ENCODE measurements around the gene SLC39A10.
"Not testable (repeated sequence)": the region's sequence is repeated elsewhere in the genome, so short reads cannot be mapped to it uniquely, and the experiment has no call there.

Gene SLC39A10

DNA sequence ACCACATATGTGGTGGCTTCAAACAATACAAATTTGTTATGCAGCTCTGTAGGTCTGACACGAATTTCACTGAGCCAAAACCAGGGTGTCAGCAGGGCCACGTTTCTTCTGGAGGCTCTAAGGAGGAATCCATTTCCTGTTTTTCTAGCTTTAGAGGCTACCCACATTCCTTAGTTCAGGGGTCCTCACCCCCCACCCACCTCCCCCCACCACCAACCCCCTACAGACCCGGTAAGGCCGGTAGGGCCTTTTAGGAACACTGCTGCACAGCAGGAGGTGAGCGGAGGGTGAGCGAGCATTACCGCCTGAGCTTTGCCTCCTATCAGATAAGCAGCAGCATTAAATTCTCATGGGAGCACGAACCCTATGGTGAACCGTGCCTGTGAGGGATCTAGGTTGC is 10.6 kb upstream of the SLC39A10 start:
- DNase-seq (ENCODE audit: low read depth), result no peak

DNA sequence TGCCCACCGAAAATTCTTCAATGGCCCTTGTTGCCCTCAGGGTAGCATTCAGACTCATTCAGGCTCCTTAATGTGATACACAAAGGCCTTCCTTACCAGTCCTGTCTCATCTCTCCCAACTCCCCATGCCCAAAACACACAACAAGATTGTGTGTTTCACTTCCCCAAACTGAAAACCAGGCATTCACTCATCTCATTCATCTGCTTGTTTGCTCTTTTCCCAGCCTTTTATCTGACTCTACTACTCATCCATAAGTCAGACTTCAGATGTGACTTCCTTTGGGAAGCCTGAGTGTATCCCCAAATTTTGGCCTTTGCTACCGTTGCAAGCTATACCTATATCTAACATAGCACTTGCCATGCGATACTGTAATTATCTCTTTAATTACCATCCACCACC is 9.7 kb upstream of the SLC39A10 start:
- no peak for DNase-seq (ENCODE audit: low read depth)

DNA sequence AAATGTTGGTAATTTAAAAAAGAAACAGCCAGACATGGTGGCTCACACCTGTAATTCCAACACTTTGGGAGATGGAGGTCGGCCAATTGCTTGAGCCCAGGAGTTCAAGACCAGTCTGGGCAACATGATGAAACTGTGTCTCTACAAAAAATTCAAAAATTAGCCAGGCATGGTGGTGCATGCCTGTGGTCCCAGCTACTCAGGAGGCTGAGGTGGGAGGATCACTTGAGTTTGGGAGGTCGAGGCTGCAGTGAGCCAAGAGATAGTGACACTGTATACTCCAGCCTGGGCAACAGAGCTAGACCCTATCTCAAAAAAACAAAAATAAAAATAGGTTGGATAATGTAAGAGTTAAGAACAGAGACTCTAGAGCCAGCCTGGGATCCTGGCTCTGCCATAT is 8.7 kb upstream of the SLC39A10 start:
- not testable (repeated sequence) for DNase-seq (ENCODE audit: low read depth)

DNA sequence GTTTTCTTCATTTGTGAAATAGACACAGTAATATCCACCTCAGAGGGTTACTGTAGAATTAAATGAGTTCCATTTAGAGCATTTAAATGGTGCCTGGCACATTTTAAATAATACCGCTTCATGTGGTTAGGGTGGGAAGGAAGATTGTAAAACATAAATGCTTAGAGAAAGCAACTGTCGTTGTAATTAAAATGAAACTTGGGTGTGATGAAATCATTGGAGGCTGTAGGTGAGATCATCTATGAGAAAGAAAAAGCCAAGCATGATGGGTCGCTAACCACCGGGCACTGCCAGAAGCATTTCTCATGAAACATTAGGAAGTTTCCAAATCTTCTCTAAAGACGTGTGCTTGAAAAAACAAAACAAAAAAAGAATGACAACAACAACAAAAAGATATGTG is 8.2 kb upstream of the SLC39A10 start:
- no peak for DNase-seq (ENCODE audit: low read depth)

DNA sequence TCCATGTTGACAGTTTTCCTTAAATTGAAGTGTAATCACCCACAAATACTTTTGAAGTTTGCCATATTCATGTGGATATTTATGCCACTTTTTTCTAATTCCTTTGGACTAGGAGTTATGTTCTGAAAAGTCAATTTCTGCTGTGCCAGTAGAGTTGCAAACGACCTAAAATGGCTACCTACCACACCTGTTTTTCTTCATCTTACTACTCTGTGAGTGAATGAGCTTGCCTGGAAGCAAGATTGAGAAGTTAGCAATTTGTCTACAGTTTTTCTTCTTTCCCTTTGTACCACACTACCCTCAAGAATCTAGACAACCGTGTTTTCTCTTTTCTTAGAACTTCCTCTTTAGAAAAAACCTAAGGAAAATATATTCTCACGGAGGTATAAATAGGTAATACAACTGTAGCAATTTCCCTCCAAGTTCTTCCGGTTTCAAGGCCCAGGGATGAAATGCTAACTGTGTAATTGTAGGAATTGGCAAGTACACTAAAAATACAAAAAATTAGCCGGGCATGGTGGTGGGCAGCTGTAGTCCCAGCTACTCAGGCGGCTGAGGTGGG is 7.3 kb upstream of the SLC39A10 start:
- no peak for DNase-seq (ENCODE audit: low read depth)

DNA sequence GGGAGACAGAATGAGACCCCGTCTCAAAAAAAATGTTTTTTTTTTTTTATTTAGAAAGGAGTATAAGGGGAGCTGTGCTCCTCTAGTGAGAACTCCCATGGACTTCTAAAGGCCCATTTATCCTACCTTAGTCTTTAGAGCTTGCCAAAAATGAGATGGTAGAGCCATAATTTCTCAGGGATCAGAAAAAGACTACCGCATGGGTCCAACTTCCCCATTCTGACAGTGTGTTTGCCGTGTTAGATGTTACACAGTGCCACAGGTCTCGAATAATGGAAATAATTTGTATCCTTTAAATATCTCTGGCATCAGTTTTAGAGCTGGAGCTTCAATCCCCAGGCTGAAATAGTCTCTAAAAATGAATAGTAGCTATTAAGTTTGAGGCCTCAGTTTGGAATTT is 6.0 kb upstream of the SLC39A10 start:
- DNase-seq (ENCODE audit: low read depth), result no peak

DNA sequence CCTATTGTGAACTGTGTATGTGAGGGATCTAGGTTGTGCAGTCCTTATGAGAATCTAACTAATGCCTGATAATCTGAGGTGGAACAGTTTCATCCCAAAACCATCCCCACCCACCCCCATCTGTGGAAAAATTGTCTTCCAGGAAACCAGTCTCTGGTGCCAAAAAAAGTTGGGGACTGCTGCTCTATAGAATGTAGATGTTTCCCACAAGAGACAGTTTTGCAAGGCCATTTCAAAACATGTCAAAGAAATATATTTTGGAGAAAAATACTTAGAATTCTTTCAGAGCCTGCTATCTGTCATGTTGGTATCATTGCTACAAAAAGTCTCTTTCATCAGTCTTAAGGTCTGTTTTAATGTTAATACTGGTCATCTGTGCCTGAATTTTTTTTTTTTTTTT is 4.1 kb upstream of the SLC39A10 start:
- no peak for DNase-seq (ENCODE audit: low read depth)

DNA sequence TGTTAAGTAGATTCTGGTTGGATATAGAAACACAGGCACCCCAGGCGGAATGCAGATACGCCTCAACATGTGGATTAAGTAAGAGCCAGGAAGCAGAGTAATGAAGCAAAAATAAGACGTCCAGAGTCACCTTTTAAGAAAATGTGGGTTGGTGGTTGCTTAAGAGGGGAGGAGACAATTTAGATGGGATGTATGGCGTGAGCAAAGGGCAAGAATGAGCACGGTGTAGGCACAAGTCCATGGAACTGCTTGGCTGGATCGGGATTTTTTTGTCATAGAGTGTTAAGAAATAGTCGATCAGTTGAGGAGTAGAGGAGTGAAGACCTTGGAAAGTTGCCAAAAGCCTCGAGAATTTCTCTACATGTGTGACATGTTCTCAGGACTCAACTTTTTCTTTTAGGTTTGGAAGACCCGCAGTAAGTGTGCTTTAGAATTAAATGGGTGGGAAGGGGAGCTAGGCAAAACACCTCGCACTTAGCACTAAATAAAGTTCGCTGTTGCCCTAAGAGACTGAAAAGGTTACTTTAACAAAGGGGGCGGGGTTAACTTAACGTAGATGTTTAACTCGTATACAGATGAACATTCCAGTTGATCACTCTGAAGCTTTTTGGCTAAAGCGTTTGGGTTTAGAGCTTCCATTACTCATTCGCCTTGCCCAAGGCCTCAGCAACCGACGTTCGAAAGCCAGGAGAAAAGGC is 716 bp upstream of the SLC39A10 start:
- DNase-seq (ENCODE audit: low read depth), result no peak

DNA sequence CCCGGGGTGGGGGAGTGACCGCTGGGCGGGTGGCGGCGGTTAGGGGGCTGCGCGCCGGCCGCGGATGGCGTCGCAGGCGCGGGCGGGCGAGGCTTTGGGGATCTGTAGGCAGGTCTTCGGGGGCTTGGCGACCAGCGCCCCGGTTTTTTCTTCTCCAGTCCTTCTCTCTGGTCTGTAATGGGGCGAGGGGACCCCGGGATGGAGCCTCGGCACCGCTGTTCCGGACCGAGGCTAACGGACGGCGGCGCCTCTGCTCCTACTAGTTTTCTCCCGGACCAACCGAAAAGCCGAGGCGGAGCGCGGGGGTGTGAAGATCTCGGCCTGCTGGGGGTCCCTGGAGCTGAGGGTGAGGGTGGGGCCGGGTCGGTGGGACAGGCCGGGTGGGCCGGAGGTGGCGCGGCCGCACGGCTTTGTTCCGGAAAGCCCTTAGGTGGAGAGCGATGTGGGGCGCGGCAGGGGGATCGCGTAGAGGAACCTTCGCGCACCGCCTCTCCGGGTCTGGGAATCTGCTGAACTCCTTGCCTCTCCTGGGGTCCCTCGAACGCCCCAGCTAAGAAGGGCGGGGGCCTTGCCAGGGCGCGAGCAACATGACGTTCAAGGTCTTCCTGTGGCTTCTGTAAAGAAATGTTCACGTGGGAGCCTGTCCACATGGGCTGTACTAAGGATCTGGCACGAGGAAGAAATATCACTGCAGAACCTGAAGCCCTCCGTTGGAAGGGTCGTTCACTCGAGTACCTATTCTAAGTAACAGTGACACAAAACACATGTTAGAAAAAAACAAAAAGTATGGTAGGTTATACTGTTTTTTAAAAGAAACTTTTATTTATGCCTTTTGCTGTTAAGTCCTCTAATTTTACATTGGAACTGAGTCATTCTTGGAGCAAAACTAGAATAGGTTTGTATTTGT is 861 bp downstream of the SLC39A10 start:
- DNase-seq (ENCODE audit: low read depth), result peak; percentile 31

DNA sequence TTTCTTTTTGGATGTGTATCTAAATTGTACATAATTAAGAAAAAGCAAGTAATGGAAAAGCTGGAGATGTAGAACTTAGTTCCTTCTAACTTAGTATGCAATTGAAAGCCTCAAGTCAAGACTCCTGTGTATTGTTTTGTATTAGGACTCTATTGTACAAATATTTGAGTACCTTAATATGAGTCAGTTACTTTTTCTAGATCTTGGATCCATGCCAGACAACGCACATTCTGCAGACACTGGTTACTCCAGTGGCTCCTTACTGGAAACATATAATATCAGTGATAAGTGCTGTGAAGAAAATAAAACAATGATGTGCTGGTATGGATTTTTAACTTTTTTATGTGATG is 1.5 kb downstream of the SLC39A10 start:
- no peak for DNase-seq (ENCODE audit: low read depth)

DNA sequence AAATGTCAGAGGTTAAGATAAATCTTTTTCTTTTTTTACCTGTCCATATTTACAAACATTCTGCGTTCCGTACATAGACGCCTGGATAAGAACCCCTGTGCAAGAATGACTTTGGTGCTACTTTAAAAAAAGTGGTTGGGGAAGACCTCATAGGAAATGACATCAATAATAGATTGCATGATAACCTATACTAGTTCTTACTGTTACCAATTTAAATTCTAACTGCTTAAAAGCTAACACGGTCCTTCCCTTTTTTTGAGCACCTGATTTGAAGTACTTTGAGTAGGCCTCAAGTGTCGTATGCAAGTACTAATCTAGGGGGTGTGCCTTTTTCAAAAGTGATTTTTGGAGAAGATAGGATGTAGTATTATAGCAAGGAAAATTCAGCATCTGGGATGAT is 2.1 kb downstream of the SLC39A10 start:
- DNase-seq (ENCODE audit: low read depth), result no peak

DNA sequence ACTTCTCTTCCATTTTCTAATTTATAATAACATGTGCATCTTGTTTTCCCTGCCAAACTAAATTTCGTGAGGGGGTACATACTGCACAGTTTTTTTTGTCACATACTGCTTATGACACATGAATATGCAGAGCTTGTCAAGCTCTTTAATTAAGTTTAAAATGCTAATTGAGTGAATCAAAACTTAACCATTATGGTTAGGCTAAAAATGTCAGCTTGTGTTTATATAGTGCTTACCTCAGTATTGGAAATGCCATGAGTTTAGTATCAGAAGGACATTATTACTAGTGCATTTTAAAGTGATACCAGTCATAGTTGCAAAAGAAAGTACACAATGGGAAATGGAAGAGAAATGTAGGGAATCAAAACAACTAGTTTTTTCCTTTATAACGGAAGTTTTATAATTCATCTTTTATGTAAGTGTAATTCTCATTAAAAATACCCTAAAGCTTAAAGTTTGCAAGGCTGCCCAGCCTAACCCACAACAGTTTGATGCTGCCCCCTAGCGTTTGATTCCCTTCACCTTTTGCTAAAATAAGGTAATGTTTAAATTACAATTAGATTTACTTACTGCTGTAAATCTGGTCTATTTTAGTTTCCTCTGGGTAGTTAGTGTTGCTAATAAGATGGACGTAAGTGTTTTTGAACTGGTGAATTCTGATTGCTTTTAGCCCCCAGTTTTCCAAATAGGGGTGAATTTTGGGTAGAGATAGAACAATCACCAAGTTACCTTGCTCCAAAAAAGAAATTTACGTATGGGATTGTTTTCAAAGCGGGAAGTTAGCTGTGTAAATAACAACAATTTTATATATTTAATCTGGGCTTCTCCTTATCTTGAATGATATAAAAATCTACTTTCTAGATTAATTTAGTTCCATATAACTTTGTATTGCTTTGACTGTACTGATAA is 3.2 kb downstream of the SLC39A10 start:
- DNase-seq (ENCODE audit: low read depth), result peak; percentile 80

DNA sequence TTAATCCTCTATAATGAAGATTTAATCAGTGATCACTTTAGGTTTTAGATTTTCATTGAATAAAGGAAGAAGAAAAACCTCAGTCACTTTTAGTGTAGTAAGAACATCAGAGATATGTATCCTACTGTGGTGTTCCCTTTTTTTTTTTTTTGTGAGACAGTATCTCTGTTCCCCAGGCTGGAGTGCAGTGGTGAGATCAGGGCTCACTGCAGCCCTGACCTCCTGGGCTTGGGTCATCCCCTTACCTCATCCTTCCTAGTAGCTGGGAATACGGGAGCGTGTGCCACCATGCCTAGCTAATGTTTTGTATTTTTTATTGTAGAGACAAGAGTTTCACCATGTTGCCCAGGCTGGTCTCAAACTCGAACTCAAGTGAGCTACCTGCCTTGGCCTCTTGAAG is 5.1 kb downstream of the SLC39A10 start:
- DNase-seq (ENCODE audit: low read depth), result no peak

DNA sequence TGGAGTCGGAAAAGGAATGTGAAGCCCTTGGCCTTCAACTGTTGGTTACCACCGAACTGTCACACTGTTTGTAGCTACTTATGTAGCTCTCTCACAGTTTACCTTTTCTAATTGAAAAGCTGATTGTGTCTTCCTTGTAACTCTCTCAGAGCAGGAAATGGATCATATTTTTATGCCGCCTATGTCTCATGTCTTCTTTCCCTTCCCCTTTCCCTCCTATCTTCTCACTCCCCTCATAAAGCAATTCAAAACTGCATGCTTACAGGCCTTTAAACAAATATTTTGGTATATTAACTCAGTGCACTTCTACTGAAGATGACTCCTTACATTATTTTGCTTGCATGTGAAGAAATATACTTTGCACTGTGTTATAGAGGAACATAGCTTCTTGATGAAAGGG is 6.0 kb downstream of the SLC39A10 start:
- no peak for DNase-seq (ENCODE audit: low read depth)

DNA sequence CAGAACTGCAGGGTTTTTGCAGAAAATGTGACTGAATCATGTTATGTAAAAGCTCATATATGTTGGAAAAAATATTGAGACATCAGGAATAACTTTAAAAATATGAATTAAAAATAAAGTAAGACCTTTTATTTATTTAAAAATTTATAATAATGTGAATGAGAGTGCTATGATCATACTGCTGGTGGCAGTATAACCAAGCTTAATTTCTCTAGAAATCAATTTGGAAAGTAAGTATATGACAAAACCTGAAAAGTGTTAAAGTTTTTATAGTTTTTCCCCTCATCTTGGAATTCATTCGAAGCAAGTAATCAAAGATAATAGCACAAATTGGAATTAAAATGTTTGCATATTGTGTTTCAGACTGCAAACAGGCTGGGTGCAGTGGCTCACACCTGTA is 7.5 kb downstream of the SLC39A10 start:
- no peak for DNase-seq (ENCODE audit: low read depth)

DNA sequence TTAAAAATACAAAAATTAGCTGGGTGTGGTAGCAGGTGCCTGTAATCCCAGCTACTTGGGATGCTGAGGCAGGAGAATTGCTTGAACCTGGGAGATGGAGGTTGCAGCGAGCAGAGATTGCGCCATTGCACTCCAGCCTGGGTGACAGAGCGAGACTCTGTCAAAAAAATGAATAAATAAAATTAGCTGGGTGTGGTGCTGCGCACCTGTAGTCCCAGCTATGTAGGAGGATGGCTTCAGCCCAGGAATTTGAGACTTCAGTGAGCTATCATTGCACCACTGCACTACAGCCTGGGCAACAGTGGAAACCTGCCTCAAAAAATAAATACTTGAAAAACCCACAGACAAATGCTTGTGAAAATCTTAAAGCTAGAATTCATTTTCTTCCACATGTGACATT is 8.1 kb downstream of the SLC39A10 start:
- DNase-seq (ENCODE audit: low read depth), result not testable (repeated sequence)

DNA sequence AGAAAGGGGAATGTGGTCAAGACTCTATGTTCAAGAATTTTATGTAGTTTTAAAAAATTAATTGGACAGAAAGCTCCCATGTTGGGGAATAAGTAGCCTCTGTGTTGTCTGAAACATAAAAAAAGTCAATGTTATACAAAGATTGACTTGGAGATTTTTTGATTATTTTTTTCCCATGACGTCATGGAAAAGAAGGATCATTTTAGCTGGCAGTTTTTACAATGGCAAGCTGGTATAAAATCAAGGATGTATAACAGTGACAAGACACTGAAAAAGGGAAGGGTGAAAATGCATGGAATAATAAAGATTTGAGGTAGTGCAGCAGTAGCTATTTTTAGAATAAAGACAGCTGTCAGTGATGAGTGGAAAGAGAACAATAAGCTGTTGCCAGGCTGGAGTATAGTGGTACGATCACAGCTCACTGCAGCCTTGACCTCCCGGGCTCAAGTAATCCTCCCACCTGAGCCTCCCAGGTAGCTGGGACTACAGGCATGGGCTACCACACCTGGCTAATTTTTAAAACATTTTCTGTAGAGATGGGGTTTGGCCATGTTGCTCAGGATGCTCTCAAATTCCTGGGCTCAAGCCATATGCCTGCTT is 9.2 kb downstream of the SLC39A10 start:
- DNase-seq (ENCODE audit: low read depth), result no peak

DNA sequence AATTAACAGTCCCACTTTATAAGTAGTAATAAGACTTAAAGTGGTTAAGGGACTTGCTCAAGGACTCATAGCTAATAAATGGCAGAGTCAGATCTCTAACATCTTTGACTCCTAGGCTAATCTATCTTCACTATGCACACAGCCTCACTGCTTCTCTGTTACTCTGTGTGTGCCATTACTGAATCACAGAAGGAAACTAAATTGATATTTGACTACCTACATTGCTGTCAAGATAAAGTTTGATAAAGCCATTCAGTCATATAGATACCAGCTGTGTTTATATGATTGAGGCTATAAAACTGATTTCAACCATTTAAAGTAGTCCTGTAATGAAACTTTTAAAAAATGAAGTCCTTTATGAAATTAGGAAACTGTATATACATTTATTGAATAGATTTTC is 10.9 kb downstream of the SLC39A10 start:
- DNase-seq (ENCODE audit: low read depth), result no peak

DNA sequence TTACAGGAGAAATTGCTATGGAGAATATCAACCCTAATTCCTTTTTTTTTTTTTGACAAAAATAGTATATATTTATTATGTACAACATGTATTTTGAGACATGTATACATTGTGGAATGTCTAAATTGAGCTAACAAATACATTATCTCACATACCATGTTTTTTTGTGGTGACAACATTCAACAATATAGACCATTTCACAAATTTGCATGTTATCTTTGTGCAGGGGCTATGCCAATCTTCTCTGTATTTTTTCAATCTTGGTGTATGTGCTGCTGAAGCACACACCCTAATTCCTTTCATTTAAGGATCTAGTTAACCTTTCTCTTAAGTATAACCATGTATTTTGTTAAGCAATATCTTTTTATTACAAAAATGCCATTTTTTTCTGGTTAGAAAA is 13.2 kb downstream of the SLC39A10 start:
- DNase-seq (ENCODE audit: low read depth), result no peak

DNA sequence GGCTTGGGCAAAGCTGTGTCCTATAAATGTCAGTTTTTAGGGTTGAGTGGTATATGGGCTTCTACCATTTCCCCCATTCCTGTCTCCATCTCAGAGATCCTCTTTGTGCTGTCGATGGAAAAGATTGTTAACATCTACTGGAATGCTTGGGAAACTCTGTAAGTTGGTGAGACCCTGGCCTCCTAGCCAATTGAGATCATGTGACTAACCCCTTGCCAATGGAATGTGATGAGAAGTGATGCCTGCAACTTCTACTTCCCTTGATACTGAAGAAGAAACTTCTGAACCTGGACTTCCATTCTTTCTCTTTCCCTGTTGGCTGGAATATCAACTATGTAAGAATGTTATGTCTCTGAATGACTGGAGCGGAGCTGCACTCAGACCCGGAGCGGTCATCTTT is 14.5 kb downstream of the SLC39A10 start:
- DNase-seq (ENCODE audit: low read depth), result no peak

DNA sequence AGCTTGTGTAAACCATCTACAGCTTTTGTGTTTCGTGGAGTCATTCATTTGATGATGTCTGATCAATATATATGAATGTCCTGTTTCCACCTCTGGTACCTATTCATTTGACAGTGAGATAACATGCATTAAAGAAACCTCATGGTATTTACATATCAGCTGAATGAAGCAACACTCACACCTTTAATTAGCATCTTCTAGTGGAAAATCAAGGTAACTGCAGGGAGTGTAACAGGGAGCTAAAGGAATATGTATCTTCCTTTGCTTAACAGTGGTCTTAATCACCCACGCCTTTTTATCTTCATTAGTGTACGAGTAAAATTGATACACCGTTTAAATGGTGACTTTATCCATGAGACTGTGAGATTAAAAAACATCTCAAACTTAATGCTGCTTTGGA is 15.6 kb downstream of the SLC39A10 start:
- DNase-seq (ENCODE audit: low read depth), result no peak

Measured in stimulated activated CD8-positive, alpha-beta memory T cell treated with anti-CD3 and anti-CD28 coated beads, Interleukin-12 subunit alpha, Interleukin-12 subunit beta, amount 100 ng/mL, for 1 hour (primary cell).